Testis (tissue), 3 donors: ENCODE data around the gene CASP7. TPM values are rescaled to one million over a fixed set of nuclear protein-coding genes. Genes with fewer than 3 reads are reported as not detected.

Experiments
- DNase-seq: peaks from one replicate; pipeline ENCODE4 v3.0.0-alpha.2; 2019
- H3K27ac ChIP-seq, 2 donors: fragments of 200-600 bp; sonication (generic); one replicate each; pipeline ENCODE4 v1.5.1; 2019
- H3K27me3 ChIP-seq: fragments of 200-600 bp; sonication (generic); one replicate; pipeline ENCODE4 v1.5.1; 2019
- H3K36me3 ChIP-seq: fragments of 200-600 bp; sonication (generic); one replicate; pipeline ENCODE4 v1.5.1; 2017; ENCODE audit warnings: low read depth; ENCODE audit errors: missing control alignments
- H3K4me1 ChIP-seq: fragments of 200-600 bp; sonication (generic); one replicate; pipeline ENCODE4 v1.5.1; 2019
- H3K4me3 ChIP-seq, 2 donors: fragments of 200-600 bp; sonication (generic); one replicate each; pipeline ENCODE4 v1.5.1; 2017 to 2019
- H3K9me3 ChIP-seq: fragments of 200-600 bp; sonication (generic); one replicate; pipeline ENCODE4 v1.5.1; 2017
- POLR2A ChIP-seq: fragments of 450-650 bp; IDR thresholded peaks from one replicate; pipeline ENCODE4 v1.6.1; 2017; ENCODE audit warnings: antibody characterized with exemption, mild to moderate bottlenecking, moderate library complexity
- WGBS, 2 donors: methylation state at CpG; one replicate each; pipeline ENCODE4 v1.1.5; 2018; 5-methylcytosine and 5-hydroxymethylcytosine counted together
- intact Hi-C: fragments of 100-400 bp; cut with DNase I; formaldehyde crosslinking; loops from one replicate; pipeline ENCODE4 v1.15.1; 2023; ENCODE audit warnings: low total_unique reads
- polyA plus RNA-seq: library from polyadenylated mRNA; stranded (reverse); fragments of 350-450 nt; fragmentation: Illumina TruSeq; extraction: RNeasy Lipid Tissue Mini Kit (QIAGEN cat#74804); gene quantifications from one replicate; pipeline ENCODE4 v1.2.3, GENCODE V29; 2014; ENCODE audit warnings: low read depth, low replicate concordance; ENCODE audit not compliant: insufficient read depth
- total RNA-seq, 2 donors: library from RNA; depleted of rRNA; stranded (reverse); fragments of >200 nt; gene quantifications; one replicate each; pipeline ENCODE4 v1.2.3, GENCODE V29; 2016
- TF ChIP-seq, protein P1 (sequence below), 3 experiments: fragments of 450-650 bp in 2 of 3; fragments of 200-600 bp in 1 of 3; sonication (generic) in 1 of 3; IDR thresholded peaks; one replicate each; pipeline ENCODE4 v1.5.1; 2016 to 2019; ENCODE audit warnings: antibody characterized with exemption in 3 of 3, mild to moderate bottlenecking in 2 of 3, moderate library complexity in 1 of 3

CASP7 gene
- total and polyA plus RNA-seq, 3 donors from 2014 or later = 7.5 to 12.7 (median 11.8) TPM

DNA sequence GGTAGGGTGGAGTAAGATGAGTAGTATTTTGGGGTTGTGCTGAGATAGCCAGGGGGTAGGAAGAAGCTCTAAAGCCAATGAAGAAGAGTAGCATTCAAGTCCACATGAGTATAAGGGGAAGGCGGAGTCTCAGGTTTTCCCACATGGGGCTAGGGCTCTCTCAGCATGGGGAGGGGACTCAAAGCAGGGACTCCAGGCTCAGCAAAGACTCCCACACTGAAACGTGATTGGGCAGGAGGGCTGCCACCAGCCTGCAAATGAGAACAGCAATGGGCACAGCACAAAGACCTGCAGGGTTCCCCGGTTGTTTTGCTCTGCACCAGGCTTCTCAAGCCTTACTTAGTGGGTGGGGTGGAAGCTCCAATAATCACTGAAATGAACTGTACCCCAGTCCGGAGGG lies 14.4 kb upstream of the CASP7 start:
- TF ChIP-seq, protein P1, sequence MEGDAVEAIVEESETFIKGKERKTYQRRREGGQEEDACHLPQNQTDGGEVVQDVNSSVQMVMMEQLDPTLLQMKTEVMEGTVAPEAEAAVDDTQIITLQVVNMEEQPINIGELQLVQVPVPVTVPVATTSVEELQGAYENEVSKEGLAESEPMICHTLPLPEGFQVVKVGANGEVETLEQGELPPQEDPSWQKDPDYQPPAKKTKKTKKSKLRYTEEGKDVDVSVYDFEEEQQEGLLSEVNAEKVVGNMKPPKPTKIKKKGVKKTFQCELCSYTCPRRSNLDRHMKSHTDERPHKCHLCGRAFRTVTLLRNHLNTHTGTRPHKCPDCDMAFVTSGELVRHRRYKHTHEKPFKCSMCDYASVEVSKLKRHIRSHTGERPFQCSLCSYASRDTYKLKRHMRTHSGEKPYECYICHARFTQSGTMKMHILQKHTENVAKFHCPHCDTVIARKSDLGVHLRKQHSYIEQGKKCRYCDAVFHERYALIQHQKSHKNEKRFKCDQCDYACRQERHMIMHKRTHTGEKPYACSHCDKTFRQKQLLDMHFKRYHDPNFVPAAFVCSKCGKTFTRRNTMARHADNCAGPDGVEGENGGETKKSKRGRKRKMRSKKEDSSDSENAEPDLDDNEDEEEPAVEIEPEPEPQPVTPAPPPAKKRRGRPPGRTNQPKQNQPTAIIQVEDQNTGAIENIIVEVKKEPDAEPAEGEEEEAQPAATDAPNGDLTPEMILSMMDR (IDR thresholded peaks at IDR 0.05) = no peak
- TF ChIP-seq POLR2A = no peak
- H3K27ac ChIP-seq = no peak overlapping the region
- DNase-seq = no peak

DNA sequence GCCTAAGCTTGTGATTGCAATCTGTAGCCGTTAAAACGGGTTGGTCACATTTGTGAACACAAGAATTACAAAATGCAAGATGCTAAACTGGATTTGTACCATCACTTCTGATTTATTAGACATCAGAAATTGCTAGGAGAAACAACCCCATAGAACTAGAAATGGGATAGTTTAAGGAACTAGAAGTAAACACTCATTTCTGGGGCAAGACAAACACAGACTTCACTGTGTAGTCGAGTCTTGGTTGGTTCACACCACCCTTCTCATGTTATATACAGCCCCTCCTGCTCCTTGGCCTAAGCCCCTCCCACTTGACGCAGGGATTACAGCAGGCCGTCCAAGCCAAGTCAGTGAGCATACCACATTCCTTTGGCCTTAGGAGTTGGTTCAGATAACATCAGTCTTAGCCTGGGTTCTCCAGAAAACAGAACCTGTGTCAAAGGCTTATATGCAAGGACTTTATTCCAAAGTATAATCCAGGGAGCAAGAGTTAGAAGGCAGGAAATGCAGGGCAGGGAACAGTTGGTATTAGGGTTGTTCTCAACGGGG lies 13.8 kb upstream of the CASP7 start:
- TF ChIP-seq, protein P1 (IDR thresholded peaks at IDR 0.05) = no peak
- TF ChIP-seq POLR2A = no peak
- H3K27me3 ChIP-seq = no peaks in the 10 kb centered on the region
- H3K27ac ChIP-seq = no peak overlapping the region
- no peak overlapping the region for H3K4me3 ChIP-seq
- H3K4me1 ChIP-seq = no peaks in the 10 kb centered on the region
- H3K36me3 ChIP-seq = no peaks in the 10 kb centered on the region
- intact Hi-C loops = no loop called here
- WGBS, 2 donors = 65 to 67% methylated on average over 6 of the region's 6 CpGs
- DNase-seq = no peak
- H3K9me3 ChIP-seq = no peaks in the 10 kb centered on the region

More for the DNA sequence above, 14.4 kb upstream of the CASP7 start:
- WGBS, 2 donors = 75 to 83% methylated on average over 4 of the region's 4 CpGs
- Histone ChIP-seq H3K4me1 (no peaks in the 10 kb centered on the region), H3K4me3 (no peak overlapping the region), H3K27me3 (no peaks in the 10 kb centered on the region), H3K9me3 (no peaks in the 10 kb centered on the region), H3K36me3 (no peaks in the 10 kb centered on the region)
- intact Hi-C loops = no loop called here

DNA sequence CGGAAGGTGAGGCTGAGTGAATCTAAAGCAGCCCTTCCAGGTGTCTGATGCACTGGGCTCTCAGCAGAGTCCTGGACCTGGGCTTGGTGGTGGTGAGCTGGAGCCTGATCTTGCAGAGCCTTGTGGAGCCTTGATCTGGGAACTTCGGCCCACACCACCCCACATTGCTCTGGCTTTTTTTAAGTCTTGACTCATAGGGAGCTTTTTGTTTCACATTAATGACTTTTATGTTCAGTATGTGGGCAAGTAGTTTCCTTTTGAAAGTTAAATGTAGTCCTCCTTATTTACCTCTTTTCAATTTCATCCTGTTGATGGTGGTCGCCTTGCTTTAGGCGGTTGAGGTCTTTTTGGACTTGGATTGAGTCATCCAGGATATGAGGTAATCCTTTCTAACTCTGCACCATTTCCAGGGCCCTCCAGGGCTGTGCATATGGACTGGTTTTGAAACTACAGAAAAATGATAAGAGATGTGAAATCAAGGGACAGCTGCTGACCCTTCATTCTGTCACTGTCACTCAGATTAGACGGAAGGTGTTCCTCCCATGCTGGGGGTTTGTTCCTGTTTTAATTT lies 12.9 kb upstream of the CASP7 start:
- intact Hi-C loops = no loop called here
- Histone ChIP-seq H3K4me1 (no peaks in the 10 kb centered on the region), H3K4me3 (no peak overlapping the region), H3K9me3 (no peaks in the 10 kb centered on the region), H3K27ac (no peak overlapping the region), H3K36me3 (no peaks in the 10 kb centered on the region), H3K27me3 (no peaks in the 10 kb centered on the region)
- TF ChIP-seq, protein P1 (IDR thresholded peaks at IDR 0.05) = no peak
- no peak for TF ChIP-seq POLR2A
- WGBS, 2 donors = 60 to 70% methylated on average over 5 of the region's 5 CpGs
- DNase-seq = no peak

DNA sequence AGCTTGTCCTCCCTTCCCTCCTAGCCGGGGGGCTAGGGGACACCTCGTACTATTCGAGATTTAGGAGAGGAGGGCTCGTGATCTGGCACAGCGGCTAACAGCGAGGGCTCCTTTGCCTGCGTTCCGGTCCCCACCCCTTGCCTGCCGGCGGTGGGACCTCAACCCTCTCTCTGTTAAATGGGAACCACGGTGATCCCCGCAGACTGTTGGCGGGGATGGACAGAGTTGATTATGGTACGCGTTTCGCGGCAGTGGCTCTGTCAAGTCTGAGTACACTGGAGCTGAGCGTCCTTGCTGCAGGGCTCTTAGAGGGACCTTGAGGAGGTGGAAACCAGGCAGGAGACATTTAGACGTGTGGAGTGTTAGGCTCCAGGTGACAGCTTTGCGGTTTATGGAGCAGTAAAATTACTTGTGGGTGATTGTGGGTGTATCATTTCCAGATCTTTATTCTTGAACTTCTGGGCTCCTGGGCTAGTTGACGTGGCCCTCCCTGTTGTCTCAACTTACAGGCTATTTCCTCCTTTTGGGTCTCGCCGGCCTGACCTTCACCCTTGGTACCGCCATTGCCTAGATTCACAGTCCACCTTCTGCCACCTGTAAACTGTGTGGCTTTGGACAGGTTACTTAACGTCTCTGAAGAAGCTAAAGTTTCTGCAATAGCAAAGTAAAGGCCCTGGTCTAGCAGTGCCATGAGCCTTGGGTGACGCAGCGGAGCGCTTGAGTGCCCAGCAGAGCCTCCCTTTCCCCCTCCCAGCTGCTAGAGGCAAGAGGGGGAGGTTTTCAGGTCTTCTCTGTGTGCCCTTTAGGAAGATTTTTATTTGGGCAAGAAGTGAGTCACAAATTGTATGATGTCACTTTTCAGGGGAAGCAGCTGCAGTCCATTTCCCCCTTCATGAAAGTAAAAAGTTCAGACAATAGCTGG lies 739 bp downstream of the CASP7 start:
- intact Hi-C loops = no loop called here
- Histone ChIP-seq H3K4me3 (peak overlapping the region; percentile 88 to 92), H3K27ac (peak overlapping the region; percentile 91 to 96), H3K4me1 (no peaks in the 10 kb centered on the region), H3K9me3 (no peaks in the 10 kb centered on the region), H3K36me3 (no peaks in the 10 kb centered on the region), H3K27me3 (no peaks in the 10 kb centered on the region)
- TF ChIP-seq, protein P1 (IDR thresholded peaks at IDR 0.05) = no peak
- TF ChIP-seq POLR2A = no peak
- DNase-seq = peak; percentile 63
- WGBS, 2 donors = 7% methylated on average over 25 to 28 of the region's 28 CpGs
